HG03108 (cell line): ENCODE measurements around the gene TOMM40.
"Not testable (repeated sequence)": the region's sequence is repeated elsewhere in the genome, so short reads cannot be mapped to it uniquely, and the experiment has no call there.

Experiments
- ATAC-seq: cut with Tn5 transposase; IDR thresholded peaks from one replicate; pipeline ENCODE4 v1.9.1; 2021; ENCODE audit warnings: moderate library complexity; ENCODE audit not compliant: unreplicated experiment

Gene TOMM40

DNA sequence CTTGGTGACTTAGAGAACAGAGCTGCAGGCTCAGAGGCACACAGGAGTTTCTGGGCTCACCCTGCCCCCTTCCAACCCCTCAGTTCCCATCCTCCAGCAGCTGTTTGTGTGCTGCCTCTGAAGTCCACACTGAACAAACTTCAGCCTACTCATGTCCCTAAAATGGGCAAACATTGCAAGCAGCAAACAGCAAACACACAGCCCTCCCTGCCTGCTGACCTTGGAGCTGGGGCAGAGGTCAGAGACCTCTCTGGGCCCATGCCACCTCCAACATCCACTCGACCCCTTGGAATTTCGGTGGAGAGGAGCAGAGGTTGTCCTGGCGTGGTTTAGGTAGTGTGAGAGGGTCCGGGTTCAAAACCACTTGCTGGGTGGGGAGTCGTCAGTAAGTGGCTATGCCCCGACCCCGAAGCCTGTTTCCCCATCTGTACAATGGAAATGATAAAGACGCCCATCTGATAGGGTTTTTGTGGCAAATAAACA is 33.2 kb downstream of the TOMM40 start:
- ATAC-seq = no peak

DNA sequence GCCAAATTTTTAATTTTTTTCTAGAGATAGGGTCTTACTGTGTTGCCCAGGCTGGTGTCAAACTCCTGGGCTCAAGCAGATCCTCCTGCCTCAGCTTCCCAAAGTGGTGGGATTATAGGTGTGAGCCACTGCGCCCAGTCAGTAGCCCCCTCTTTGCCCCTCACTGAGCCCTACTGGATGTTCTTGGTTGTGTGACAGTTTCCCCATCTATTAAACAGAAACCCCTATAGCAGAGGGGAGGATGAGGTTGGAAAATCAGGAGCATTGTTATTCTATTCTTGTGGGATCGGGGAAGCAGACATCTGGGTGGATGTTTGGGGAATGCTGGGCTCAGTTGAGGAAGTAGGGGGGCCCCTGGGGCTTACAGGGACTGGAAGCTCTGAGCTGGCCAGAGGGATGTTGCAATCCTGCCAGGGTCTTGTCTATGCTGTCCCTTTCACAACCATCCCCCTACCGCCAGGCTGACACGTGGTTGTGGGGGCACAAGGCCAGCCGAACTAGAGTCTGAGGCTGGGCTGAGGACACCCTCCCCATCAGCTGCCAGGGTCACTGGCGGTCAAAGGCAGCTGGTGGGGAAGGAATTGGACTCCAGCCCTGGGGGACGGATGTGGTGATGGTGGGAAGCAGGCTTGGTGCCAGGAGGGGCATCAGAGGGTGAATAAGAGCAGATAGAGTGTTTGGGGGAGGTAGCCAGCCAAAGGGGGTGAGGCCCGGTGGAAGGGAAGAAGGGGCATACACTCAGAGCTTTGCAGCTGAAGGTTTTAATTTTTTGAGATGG is 34.2 kb downstream of the TOMM40 start:
- ATAC-seq = no peak

DNA sequence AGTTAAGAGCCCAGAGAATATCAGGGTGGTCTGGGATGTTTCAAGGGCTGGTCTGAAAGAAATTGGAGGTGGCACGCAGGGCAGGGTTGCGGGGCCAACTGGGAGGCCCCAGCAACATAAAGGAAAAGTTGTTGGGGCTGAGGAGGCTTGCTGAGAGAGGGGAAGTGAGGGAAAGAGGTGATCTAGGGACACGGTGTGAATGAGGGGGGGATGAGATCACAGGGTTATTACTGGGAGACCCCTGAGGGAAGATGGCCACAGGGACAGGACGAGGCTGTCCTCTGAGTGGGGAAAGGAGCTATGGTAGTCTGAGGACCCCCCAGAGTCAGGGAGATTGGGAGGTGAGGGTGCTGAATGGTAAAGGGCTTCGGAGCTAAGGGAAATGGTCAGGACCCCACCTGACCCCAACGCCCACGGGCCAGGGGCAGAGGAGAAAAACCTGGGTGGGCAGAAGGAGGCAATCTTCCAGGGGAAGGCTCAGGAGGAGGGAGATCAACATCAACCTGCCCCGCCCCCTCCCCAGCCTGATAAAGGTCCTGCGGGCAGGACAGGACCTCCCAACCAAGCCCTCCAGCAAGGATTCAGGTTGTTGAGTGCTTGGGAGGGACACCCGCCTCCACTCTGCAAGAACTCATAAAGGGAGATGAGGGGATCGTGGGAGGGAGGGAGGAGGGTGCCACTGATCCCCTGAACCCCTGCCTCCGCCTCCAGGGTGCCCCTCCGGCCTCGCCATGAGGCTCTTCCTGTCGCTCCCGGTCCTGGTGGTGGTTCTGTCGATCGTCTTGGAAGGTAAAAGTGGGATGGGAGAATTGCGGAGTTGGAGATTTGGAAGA is 35.4 kb downstream of the TOMM40 start:
- not testable (repeated sequence) for ATAC-seq

DNA sequence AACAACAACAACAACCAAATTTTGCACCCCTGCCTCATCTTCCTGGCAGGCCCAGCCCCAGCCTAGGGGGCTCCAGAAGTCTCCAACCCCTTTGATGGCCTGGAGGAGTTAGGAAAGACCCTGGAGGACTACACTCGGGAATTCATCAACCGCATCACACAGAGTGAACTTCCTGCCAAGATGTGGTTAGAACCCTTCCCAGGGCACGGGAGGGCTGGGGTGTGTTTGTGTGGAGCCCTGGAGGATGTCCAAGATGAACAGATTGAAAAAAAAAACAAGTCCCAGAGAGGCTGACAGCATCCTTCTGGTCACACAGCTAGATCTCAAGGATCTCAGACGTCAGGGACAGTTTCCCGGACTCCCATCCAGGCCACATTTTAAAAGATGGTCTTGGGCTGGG is 36.7 kb downstream of the TOMM40 start:
- ATAC-seq = no peak

DNA sequence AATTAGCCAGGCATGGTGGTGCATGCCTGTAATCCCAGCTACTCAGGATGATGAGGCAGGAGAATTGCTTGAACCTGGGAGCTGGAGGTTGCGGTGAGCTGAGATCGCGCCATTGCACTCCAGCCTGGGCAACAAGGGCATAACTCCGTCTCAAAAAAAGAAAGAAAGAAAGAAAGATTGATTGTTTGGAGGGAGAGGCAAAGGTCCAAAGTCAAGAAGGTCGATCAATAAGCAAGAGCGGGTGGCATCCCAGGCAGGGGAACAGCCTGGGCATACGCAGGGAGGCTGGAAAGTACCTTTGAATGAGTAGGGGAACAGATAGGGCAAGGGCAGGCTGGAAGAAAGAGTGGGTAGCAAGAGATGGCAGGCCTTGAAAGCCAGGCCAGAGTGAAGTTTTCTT is 39.0 kb downstream of the TOMM40 start:
- no peak for ATAC-seq

DNA sequence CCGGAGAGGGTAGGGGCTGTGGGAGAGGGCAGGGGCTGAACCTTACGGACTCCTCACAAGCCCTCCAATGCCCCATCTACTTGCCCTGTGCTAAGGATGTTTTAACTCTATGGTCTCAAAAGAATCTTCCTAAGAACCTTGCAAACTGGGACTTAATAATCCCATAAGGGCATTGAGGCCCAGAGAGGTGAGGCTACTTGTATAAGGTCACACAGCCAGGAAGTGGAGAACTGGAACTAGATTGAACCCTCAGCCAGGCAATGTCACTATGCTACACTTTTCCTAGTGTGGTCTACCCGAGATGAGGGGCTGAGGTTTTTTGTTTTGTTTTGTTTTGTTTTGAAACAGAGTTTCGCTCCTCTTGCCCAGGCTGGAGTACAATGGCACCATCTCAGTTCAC is 40.5 kb downstream of the TOMM40 start:
- no peak for ATAC-seq

DNA sequence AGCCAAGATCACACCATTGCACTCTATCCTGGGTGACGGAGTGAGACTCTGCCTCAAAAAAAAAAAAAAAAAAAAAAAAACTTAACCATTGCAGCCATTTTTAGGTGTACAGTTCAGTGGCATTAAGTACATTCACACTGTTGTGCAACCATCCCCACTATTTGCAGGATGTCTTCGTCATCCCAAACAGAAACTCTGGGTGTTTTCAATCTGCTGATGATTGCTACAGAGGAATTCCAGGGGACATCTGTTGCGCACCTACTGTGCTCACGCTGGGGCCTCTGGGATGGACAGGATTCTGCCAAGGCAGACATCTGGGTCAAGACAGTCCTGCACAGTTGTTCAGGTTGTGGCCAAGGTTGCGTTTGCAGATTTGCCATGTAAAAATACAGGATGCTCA is 48.6 kb downstream of the TOMM40 start:
- no peak for ATAC-seq

DNA sequence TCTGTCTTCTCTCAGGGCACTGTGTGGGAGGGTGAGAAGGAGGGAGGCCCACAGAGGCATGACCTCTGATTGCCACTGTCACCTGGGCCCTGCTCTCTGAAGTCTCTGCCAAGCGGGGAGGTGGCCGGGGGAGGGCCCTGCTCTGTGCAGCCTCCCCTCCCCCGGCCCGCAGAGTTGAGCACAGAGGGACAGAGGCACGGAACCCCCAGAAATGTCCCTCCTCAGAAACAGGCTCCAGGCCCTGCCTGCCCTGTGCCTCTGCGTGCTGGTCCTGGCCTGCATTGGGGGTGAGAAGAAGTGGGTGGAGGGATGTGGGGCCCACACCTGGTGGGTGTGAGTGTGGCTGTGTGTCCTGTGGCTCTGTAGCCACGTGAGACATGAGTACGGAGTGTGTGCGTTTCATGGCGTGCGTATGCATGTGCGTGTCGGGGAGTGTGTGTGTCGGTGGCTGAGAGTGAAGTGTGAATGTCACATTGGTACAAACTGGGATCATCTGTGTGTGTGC is 51.1 kb downstream of the TOMM40 start, which contains the start of gene APOC4:
APOC4 (plus strand) TSS at position 171 of the 505 bp plus-strand sequence; CDS start at position 212, 41 bp downstream.
- ATAC-seq = no peak

DNA sequence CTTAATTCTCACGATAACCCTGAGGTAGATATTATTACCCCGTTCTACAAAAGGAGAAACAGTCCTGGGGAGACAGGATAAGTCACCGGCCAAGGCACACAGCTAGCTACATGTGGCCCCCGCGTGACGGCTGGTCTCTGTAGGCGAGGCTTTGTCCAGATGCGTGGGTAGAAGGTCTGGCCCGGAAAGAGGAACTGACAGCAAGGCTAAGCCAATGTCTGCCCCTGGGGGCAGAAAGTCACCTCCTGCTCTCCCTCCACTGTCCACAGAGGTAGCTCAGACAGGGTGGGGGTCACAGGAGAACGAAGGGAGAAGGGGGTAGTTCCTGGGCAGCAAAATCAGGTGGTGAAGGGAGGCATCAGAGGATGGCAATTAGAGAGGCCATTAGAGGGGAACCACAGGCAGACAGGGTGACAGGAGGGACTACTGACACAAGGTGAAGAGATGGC is 52.8 kb downstream of the TOMM40 start:
- no peak for ATAC-seq

DNA sequence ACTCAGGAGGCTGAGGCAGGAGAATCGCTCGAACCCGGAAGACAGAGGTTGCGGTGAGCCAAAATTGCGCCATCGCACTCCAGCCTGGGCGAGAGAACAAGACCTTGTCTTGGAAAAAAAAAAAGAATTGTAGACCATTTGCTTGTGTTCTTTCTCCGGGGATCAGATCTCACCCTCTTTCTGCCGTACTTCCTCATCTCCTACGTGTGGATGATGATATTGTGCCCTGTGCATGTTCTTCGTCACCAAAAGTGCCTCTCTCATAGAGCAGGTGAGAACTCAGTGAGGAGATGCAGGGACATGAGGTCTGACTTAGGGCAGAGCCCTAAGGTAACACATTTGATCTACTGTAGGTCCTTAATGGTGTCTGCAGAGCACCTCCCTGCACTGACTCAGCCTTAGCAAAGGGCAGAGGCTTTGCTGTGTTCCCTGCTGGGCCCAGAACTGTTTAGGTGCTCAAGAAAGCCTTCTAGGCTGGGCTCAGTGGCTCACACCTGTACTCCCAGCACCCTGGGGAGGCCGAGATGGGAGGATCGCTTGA is 56.1 kb downstream of the TOMM40 start:
- no peak for ATAC-seq

DNA sequence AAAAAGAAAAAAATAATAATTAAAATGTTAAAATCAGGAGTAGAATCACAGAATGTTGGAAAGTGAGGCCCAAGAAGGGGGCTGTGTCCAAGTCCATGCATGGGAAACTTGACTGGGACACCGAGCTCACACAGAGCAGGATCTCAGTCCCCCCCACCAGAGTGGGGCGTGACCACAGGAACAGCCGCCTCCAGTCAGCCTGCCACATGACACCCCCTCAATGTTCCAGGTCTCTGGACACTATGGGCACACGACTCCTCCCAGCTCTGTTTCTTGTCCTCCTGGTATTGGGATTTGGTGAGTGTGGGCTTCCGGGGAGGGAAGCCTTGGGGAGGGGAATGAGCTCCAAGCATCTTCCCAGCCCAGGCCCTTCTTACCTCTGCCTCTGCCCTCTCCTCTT is 57.2 kb downstream of the TOMM40 start:
- ATAC-seq = no peak

DNA sequence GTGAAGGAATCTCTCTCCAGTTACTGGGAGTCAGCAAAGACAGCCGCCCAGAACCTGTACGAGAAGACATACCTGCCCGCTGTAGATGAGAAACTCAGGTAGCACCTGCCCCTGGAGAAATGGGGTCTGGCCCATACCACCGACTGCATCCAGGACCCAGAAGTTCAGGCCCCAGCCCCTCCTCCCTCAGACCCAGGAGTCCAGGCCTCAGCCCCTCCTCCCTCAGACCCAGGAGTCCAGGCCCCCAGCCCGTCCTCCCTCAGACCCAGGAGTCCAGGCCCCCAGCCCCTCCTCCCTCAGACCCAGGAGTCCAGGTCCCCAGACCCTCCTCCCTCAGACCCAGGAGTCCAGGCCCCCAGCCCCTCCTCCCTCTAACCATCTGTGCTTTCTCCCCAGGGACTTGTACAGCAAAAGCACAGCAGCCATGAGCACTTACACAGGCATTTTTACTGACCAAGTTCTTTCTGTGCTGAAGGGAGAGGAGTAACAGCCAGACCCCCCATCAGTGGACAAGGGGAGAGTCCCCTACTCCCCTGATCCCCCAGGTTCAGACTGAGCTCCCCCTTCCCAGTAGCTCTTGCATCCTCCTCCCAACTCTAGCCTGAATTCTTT is 57.8 kb downstream of the TOMM40 start:
- no peak for ATAC-seq

DNA sequence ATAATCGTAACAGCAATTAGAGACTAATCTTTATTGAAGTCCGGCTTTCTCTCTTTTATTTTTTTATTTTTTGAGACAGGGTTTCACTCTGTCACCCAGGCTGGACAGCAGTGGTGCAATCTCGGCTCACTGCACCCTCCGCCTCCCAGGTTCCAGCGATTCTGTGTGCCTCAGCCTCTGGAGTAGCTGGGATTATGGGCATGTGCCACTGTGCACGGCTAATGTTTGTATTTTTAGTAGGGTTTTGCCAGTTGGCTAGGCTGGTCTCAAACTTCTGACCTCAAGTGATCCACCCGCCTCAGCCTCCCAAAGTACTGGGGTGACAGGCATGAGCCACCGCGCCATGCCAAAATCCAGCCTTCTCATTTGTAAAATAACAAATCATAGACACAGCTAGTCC is 58.5 kb downstream of the TOMM40 start:
- ATAC-seq = no peak

DNA sequence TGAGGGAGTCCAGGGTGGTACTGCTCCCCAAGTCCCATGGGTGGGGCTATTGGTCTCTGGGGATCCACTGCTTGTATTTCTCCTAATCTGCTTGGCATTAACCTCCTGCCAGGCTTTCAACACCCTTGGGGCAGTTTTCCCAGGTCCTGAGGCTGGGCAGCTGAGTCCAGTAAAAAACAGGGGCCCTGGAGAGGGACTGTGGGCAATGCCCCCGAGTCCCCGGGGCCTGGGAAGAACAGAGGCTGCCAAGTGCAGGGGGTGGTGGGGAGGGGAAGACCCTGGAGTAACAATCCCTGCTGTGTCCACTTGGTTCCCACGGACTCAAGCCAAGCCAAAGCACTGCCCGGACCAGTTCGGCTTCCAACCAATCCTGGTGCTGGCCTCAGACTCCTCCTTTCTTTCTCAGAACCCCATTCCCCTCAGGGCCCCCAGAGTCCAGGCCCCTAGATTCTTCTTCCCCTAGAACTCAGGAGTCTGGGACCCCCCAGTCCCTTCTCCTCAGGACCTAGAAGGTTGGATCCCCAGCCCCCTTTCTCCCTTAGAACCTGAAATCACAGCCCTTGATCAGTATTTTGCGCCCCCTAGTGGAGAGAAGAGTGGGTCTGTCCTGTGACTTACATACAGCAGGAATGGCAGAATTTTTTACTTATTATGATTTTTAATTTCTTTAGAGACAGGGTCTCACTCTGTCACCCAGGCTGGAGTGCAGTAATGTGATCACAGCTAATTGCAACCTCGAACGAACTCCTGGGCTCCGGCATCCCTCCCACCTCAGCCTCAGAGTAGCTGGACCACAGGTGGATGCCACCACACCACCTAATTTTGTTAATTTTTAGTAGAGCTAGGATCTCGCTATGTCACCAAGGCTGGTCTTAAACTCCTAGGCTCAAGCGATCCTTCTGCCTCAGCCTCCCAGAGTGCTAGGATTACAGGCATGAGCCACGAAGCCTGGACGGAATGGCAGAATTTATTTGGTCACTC is 60.4 kb downstream of the TOMM40 start:
- no peak for ATAC-seq
